ENCODE measurements around the gene ADPRHL1.
"Not testable (repeated sequence)": the region's sequence is repeated elsewhere in the genome, so short reads cannot be mapped to it uniquely, and the experiment has no call there.

The ADPRHL1 gene

DNA sequence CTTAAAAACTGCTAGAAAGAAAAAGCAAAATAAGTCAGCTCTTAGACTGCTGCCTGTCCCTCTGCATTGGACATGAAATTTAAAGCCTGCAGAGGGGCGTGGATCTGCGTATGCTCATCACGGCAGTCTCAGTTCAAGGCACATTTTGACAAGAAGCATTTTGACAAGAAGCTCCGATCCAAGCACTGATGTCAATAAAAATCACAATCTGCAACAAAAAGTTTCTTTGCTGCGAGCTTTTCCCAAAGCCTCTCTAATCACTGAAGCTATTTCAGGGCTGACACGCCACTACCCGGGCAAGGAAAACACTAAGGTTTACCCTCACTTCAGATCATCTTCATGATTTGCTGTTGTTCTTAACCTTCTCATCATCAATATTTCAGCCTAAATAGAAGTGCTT lies 29.8 kb upstream of the ADPRHL1 start:
- no peak for DNase-seq (ENCODE audit: low read depth, low spot score)
- no peak overlapping the region for H3K27ac ChIP-seq

DNA sequence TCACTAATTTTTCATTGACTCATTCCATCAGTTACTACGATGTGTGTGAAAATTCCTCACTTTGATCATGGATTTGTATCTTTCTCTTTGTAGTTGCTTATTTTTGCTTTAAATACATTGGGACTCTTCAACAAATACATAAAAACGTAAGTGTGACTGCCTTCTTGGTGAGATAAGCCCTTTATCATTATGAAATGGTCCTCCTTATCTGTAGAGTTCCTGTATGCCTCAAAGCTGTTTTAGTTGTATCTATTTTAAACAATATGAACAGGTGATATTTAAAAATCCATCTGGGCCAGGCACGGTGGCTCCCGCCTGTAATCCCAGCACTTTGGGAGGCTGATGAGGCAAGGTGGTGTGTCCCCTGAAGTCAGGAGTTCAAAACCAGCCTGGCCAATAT lies 25.9 kb upstream of the ADPRHL1 start:
- DNase-seq (ENCODE audit: low read depth, low spot score), result no peak
- H3K27ac ChIP-seq, result no peak overlapping the region

DNA sequence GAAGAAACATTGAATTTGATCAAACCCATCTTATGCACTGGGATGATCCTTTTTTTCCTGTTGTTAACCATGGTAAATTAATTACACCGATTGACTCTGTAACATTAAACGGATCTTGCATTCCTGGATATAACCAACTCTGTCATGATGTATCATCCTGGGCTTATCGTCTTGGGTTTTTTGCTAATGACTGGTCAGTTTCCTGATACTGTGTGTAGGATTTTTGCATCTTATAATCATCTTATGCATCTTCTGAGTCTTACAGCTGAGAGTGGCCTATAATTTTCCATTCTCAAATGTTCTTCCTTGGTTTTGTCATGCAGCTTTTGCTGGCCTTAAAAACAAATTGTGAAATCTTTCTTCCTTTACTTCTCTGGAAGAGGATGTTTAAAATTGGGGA lies 24.4 kb upstream of the ADPRHL1 start:
- no peak overlapping the region for H3K27ac ChIP-seq
- no peak for DNase-seq (ENCODE audit: low read depth, low spot score)

DNA sequence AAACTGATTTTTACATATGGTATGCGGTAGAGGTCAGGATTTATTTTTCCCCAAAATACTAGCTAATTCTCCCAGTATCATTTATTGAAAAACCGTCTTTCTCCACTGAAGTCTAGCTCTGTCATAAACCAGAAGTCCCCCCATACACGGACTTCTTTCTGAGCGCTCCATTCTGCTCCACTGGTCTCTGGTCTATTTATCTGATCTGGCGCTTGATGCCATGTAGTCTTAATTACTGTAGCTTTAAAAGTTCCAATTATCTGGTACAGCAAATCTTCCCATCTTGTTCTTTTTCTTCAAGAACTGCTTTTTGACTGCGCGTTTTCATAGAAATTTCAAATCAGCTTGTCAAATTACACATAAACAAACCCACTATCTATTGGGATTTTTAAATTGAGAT lies 23.5 kb upstream of the ADPRHL1 start:
- H3K27ac ChIP-seq, result no peak overlapping the region
- DNase-seq (ENCODE audit: low read depth, low spot score), result no peak

GRCh38 chr13:113475911-113476310 lies 22.6 kb upstream of the ADPRHL1 start:
- H3K27ac ChIP-seq, result no peak overlapping the region
- DNase-seq (ENCODE audit: low read depth, low spot score), result no peak

GRCh38 chr13:113475280-113475679 lies 22.0 kb upstream of the ADPRHL1 start:
- no peak overlapping the region for H3K27ac ChIP-seq
- DNase-seq (ENCODE audit: low read depth, low spot score), result no peak

GRCh38 chr13:113474179-113474578 lies 20.9 kb upstream of the ADPRHL1 start:
- no peak overlapping the region for H3K27ac ChIP-seq
- no peak for DNase-seq (ENCODE audit: low read depth, low spot score)

DNA sequence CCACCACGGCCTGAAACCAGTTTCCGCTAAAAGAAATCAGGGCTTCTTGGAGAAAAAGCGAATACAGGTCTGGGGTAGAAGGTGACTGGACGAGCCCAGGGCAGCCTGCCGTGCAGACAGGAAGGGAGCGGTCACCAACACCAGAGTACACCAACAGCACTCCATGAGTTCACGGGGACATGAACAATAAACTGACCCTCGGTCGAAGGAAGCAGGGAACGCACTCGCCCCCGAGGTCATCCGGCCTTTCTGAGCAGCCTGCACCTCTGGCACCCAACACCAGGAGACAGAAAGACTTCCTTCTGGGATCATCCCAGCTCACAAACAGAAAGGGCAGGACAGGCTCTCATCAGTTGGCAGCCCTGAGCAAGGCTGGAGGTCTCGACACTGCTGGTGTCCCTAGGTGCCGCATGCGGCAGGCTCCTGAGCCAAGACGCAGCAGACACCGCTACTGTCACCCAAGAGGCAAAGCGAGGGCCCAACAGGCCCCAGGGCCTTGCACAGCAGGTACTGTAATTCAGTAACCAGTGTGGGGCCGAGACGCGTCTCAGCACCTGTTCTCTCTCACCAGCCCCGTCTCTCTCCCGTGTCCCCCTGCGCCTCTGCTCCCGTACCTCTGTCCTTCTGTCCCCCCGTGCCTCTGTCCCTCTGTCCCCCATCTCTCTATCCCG lies 19.2 kb upstream of the ADPRHL1 start:
- no peak overlapping the region for H3K27ac ChIP-seq
- no peak for DNase-seq (ENCODE audit: low read depth, low spot score)

- DNase-seq (ENCODE audit: low read depth, low spot score), result no peak
- H3K27ac ChIP-seq, result no peak overlapping the region
Observed at GRCh38 chr13:113471844-113472243, 18.6 kb upstream of the ADPRHL1 start.

DNA sequence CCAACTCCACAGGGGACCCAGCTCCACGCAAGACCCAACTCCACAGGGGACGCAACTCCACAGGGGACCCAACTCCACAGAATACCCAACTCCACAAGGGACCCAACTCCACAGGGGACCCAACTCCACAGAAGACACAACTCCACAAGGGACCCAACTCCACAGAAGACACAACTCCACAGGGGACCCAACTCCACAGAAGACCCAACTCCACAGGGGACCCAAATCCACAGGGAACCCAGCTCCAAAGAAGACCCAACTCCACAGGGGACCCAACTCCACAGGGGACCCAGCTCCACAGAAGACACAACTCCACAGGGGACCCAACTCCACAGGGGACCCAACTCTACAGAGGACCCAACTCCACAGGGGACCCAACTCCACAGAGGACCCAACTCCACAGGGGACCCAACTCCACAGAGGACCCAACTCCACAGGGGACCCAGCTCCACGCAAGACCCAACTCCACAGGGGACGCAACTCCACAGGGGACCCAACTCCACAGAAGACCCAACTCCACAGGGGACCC lies 17.4 kb upstream of the ADPRHL1 start:
- not testable (repeated sequence) for H3K27ac ChIP-seq; DNase-seq (ENCODE audit: low read depth, low spot score)

DNA sequence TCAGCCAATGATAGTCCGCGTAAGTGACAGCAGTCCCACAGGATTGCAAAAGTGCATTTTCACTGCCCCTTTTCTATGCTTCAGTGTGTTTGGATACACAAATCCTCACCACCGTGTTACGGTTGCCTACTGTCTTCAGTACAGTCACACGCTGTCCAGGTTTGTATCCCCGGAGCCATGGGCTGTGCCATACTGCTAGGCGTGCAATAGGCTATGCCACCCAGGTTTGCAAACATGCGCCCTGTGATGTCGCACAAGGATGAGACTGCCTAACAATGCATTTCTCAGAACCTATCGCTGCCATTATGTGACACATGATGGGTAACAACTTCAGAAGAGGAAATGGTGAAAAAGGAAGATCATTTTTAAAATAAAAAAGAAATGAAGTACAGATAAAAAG lies 16.8 kb upstream of the ADPRHL1 start:
- DNase-seq (ENCODE audit: low read depth, low spot score), result no peak
- no peak overlapping the region for H3K27ac ChIP-seq

DNA sequence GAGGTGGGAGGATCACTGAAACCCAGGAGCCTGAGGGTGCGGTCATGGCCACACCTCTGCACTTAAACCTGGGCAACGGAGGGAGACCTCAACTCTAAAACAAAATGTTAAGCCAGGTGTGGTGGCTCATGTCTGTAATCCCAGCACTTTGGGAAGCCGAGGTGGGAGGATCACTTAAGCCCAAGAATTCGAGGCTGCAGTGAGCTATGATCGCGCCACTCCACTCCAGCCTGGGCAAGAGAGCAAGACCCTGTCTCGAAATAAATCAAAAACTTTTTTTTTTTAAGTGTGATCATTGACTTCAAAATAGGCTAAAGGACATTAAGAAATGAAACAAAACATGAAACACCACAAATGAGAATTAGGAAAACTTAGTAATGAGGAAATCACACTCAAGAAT lies 16.3 kb upstream of the ADPRHL1 start:
- DNase-seq (ENCODE audit: low read depth, low spot score), result no peak

GRCh38 chr13:113468472-113469201 lies 15.3 kb upstream of the ADPRHL1 start:
- no peak overlapping the region for H3K27ac ChIP-seq
- no peak for DNase-seq (ENCODE audit: low read depth, low spot score)

More for the DNA sequence above, 16.3 kb upstream of the ADPRHL1 start:
- no peak overlapping the region for H3K27ac ChIP-seq

GRCh38 chr13:113468029-113468428 lies 14.7 kb upstream of the ADPRHL1 start:
- H3K27ac ChIP-seq, result no peak overlapping the region
- DNase-seq (ENCODE audit: low read depth, low spot score), result no peak

DNA sequence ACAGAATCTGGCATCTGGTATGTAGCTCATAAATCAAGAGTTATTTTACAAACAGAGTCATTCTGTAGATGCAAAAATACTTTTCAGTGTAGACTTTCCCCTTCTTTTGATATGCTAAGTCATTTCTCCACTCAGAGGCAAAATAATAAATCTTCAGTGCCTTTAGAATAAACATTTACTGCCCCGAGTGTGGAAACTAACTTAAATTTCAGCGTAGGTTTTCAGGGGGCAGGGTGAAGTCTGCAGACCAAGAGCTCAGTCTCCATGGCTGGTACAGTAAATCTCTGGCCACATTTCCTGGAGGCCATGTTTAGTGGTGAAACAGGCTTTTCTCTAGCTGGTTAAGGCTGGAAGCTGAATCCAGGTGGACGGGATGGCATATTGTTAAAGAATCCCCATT lies 13.1 kb upstream of the ADPRHL1 start:
- no peak for DNase-seq (ENCODE audit: low read depth, low spot score)
- H3K27ac ChIP-seq, result no peak overlapping the region

- DNase-seq (ENCODE audit: low read depth, low spot score), result no peak
- no peak overlapping the region for H3K27ac ChIP-seq
Observed at GRCh38 chr13:113465300-113465699, 12.0 kb upstream of the ADPRHL1 start.

DNA sequence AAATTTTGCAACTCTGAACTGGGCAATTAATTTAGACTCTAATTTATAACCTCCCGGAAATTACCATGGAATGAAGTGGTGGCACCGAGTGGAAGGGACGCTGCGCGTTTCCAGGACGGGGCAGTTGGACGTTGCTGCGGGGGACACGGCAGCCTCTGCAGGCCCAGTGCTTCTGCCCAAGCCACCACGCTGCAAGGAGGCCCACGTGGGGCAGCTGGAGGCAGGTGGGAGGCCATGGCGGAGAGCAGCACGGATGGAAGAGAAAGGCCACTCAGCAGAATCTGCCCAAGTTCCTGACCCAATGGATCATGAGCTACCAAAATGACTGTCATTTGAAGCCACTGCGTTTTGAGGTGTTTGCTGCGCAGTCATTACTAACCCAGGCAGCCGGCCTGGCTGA lies 11.2 kb upstream of the ADPRHL1 start:
- DNase-seq (ENCODE audit: low read depth, low spot score), result no peak
- no peak overlapping the region for H3K27ac ChIP-seq

DNA sequence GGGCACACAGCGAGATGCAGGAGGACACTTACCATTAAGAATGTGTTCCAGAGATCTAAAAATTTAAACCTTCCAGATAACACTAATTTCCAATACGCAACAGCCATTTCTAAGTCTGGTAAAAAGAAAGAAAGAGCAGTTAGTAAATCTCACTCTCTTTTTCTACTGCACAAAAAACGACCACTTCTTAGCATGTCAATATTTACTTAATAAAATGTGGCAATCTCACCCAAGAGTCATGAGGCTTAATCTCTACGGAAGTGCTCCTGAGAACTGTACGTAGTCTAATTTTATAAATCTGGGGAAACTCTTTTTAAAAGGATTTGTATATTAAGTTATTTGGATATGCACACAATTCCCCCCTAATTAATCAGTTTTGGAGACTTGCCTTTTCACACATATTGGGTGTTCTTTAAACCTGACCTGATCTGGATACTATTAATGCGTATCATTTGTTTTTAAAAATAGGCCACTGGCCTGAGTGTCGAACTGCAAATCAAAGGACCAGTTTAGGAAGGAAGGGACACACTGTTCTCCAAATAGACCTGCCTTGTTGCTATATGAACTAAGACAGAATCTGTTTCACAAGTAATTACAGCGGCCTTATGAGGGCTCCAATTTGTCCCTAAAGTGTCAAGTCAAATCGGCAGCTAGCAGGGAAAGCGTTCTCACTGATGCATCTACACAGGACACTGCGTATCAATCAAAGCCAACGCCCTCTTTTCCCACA lies 7.9 kb upstream of the ADPRHL1 start:
- H3K27ac ChIP-seq, result no peak overlapping the region
- no peak for DNase-seq (ENCODE audit: low read depth, low spot score)

DNA sequence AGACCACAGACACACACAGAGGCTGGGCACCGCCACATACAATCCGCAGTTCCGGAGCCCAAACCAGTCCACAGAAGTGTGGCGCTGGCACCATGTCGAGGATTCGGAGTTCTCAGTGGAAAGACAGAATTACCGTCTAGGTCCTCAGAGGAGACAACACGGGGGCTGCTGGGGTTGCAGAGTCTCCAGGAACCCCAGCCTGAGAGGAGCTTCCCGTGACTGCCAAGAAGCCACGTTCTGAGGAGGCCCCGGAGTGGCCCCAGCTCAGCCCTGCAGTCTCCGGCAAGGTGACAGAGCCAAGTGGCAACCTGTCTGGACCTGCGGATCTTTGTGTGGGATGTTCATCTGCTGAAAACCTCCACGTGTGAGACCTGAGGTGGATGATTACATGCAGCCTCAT lies 7.3 kb upstream of the ADPRHL1 start:
- DNase-seq (ENCODE audit: low read depth, low spot score), result no peak
- no peak overlapping the region for H3K27ac ChIP-seq

DNA sequence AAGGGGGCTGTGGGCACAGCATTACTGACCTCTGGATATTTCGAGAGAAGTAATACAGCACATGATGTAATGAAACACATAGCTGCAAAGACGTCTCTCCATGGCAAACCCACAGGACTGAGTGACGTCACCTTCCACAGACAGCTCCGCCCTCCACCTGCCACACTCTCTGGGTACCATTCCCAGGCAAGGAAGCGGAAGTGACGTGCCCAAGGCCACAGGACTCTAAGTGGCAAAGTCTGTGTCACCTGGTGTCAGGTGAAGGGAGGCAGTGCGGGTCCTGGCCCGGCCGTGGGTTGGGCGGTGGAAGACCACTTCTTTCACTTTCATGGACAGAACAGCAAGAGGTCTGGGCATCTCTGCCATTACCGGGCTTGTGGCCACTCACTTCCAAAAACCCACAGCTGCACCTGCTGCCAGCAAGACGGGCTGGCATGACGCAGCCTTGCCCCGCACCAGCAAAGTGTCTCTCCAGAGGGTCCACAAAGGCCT lies 6.8 kb upstream of the ADPRHL1 start:
- DNase-seq (ENCODE audit: low read depth, low spot score), result no peak
- H3K27ac ChIP-seq, result no peak overlapping the region
